Measurements from ENCODE around the gene DACH1.
A peak's percentile ranks its signal among the peaks of the same experiment; 100 is the strongest.
"Not testable (repeated sequence)": the region's sequence is repeated elsewhere in the genome, so short reads cannot be mapped to it uniquely, and the experiment has no call there.

Gene DACH1

GRCh38 chr13:71864986-71865873 is 1.8 kb downstream of the DACH1 start:
- no peak for DNase-seq

GRCh38 chr13:71864094-71864985 is 2.7 kb downstream of the DACH1 start:
- DNase-seq: peak; percentile 39

GRCh38 chr13:71863254-71863865 is 3.6 kb downstream of the DACH1 start:
- DNase-seq: no peak

- DNase-seq: no peak
These were observed 4.5 kb downstream of the DACH1 start for GRCh38 chr13:71862459-71862943.

- no peak for DNase-seq
These were observed 5.1 kb downstream of the DACH1 start for GRCh38 chr13:71861769-71862458.

DNA sequence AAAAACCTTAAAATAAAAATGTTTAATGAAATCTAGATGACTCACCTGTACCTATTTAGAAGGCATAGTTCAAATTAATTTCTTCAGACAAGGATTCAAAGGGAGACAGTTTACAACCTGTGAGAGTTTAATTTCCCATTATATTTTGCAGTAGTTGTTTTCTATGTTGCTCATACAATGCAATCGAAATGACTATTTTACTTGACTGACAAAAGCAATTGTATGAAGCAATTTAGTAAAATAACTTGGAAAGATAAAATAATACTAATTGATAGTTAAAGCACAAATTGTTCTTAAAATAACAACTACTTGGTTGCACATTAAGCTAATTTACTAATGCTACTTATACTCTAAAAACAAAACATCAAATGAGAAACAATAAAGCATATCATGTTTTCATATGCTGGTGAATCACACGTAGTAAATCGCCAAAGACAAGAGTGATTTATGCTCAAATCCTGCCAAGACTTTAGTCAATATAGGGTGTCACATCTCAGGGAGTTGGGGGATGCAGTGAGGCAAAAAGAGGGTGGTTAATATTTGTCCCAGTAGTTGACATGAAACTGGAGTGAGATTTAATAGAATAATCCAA is 6.4 kb downstream of the DACH1 start:
- no peak for DNase-seq

DNA sequence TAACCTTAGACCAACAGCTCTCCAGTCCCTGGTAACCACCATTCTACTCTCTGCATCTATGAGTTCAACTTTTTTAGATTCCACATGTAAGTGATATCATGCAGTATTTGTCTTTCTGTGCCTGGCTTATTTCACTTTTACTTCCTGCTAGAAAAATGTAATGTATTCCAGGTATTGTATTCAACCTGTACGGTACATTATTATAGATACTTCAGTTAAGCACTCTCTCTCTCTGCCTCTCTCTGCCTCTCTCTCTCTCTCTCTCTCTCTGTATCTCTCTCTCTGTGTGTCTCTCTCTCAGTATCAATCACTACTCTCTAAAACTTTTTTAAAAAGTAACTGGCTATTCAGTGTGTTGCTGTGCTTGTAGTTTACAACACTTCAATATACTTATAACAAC is 8.4 kb downstream of the DACH1 start:
- no peak for DNase-seq

- DNase-seq: no peak
These were observed 10.4 kb downstream of the DACH1 start for GRCh38 chr13:71856548-71857043.

- no peak for DNase-seq
These were observed 12.6 kb downstream of the DACH1 start for GRCh38 chr13:71854401-71854800.

GRCh38 chr13:71853725-71854124 is 13.3 kb downstream of the DACH1 start:
- peak; percentile 51 for DNase-seq

DNA sequence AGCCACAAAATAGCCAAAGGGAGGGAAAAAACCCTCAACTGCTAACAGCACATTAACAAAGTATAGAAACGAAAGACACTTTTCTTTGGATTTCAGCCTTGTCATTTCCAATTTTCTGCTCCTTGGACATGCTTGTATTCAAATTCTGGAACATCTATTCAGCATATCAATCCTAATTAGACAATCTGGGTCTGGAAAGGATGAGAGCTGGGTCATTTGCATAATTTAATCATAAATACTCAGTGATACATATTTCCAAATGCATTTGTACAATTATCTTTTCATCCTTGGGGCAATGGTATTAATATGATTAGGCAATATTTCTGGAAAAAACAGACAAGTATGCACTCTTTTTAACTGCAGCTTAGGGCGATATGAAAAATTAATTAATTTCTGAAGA is 14.3 kb downstream of the DACH1 start:
- no peak for DNase-seq

GRCh38 chr13:71851498-71852409 is 15.2 kb downstream of the DACH1 start:
- DNase-seq: no peak

DNA sequence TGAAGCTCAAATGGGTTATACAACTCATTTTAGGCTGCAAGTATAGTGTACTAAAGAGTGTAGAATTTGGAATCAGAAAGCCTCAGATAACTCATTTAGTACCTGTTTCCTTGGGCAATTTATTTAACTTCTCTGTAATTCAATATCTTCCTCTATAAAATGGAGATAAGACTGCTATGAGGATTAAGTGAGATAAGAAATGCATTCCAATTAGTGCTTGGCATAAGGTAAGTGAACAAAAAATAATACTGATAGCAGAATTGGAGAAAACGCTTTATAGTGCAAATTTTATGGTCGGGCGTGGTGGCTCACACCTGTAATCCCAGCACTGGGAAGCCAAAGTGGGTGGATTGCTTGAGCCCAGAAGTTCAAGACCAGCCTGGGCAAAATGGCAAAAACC is 25.0 kb downstream of the DACH1 start:
- no peak for DNase-seq

DNA sequence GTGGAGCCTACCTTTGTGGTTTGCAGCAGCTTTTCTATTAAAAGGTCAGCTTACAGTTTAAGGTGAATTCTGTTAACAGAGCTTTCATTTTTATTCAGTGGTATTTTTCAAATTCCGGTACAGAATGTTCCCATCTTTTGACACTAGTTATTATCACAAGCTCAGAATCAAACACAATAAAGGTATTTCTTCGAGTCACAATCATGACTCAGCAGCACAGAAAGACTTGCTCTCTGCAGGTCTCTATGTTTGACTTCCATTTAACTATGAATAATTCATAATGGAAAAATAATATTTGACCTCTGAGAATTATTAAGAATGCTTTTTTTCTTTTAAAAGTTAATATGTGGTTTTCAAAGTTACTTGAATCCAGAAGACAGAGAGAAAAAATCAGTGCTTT is 28.2 kb downstream of the DACH1 start:
- no peak for DNase-seq

DNA sequence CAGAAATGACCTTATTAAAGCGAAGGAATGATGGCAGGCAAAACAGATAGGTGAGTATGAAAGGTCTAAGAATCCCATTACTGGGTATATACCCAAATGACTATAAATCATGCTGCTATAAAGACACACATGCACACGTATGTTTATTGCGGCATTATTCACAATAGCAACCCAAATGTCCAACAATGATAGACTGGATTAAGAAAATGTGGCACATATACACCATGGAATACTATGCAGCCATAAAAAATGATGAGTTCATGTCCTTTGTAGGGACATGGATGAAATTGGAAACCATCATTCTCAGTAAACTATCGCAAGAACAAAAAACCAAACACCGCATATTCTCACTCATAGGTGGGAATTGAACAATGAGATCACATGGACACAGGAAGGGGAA is 29.4 kb downstream of the DACH1 start:
- DNase-seq: not testable (repeated sequence)

- no peak for DNase-seq
These were observed 35.3 kb downstream of the DACH1 start for GRCh38 chr13:71831716-71832115.

GRCh38 chr13:71830736-71831135 is 36.3 kb downstream of the DACH1 start:
- DNase-seq: no peak

DNA sequence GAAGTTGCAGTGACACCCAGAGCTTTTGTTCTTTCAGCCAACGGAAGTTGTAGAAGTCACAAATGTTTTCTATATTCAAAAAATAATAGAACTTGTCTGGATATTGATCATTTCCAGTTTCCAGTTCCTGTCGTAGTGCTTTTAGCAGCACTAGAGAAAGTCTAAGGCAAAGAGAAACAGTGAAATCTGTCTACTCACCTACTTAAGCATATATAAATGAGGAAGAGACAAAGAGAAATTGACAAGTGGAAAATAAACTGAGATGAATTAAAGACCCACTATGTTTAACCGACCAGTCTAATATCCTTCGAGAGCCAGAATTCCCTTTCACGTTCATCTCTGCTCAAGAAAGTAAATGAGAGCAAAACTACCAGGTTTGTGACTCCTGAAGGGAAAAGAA is 36.7 kb downstream of the DACH1 start:
- DNase-seq: no peak

- no peak for DNase-seq
These were observed 37.5 kb downstream of the DACH1 start for GRCh38 chr13:71829547-71829946.

- DNase-seq: no peak
These were observed 38.4 kb downstream of the DACH1 start for GRCh38 chr13:71828564-71828963.

DNA sequence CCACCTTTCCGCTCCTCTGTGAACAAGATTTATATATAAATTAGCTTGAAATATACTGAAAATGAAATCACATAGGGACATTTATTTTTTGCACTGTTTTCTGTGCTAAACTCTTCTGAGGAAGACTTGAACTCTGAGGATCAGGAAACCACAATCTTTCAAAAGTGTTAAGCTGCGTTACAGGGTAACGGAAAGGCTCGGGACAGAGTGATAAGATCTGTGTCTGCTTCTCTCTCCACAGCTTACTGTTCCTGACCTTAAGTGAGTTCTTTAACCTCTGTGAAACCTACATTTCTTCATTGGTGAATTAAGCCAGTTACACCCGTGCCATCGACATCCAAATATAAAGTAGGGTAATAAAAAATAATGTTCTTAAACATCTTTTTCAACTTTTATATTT is 38.9 kb downstream of the DACH1 start:
- DNase-seq: no peak
